A204.1 (cell line): ENCODE results near the gene ODC1.
"Not testable (repeated sequence)": the region's sequence is repeated elsewhere in the genome, so short reads cannot be mapped to it uniquely, and the experiment has no call there.

ENCODE experiments used
- FAIRE-seq: peaks from 2 replicates; lab custom pipeline; 2012; peaks lifted over from hg19 to GRCh38; lab: Jason Lieb, UNC

Gene ODC1

DNA sequence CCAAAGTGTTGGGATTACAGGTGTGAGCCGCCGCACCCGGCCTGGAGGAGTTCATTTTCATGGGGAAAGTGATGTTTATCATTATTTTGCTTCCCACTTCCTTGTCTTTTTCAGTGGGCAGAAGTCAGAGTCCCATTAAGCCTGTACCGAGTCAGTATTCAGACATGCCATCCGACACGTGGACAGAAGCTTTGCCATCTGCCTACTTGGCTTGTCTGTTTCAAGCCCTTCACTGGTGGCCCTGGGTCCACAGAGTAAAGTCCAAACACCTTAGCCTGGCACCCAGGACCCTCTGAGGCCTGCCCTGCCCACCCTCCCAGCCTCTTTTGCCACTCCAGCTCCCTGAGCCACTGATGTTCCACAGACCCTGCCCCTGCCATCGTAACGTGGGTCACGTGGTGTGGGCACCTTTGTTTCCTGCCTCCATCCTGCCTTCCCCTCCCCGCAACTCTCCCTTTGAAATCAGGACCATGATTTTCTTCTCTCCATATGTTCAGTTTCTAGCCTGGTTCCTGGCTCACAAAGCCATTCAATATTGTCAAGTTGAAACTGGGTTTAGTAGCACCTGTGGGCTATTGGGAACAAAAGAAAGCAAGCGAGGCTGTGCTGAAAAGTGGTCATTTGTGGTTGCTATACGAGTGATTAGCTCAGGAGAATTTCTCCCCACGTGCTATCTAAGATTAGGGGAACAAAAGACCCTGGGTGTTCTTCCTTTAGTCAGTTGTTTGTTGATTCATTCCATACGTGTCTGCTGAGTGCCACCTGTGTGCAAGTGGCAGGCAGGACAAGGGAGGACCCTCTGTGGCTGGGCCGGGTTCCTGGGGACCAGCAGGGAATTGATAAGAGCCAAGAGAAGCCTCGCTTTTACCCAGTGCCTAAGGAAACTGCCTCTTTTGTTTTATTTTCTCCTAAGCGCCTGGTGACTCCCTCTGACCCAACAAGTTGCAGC is 5.1 kb upstream of the ODC1 start:
- no peak for FAIRE-seq

GRCh38 chr2:10452312-10452711 is 4.2 kb upstream of the ODC1 start:
- FAIRE-seq = no peak

GRCh38 chr2:10451819-10452218 is 3.7 kb upstream of the ODC1 start:
- no peak for FAIRE-seq

GRCh38 chr2:10449838-10450691 is 1.9 kb upstream of the ODC1 start:
- no peak for FAIRE-seq

- no peak for FAIRE-seq
Observed at GRCh38 chr2:10449486-10449831, 1.3 kb upstream of the ODC1 start.

- no peak for FAIRE-seq
Observed at GRCh38 chr2:10448576-10449485, 704 bp upstream of the ODC1 start.

- no peak for FAIRE-seq
Observed at GRCh38 chr2:10447300-10447894, 730 bp downstream of the ODC1 start.

DNA sequence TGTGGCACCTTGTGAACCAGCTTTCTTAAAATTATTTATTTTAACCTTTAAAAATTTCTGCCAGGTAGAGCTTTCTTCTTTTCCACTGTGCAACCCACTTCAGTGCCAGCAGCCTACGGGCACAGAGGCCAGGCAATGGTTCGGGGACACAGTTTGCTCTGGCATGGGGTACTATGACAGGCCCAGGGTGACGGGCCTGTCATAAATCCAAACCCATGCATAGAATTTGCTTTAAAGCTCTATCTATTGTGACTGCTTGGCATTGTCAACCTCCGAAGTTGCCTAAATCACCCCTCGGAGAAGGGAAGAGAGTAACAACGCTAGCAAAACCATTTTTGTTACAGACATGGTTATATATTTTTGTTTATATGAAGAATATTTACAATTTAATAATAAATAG is 1.5 kb downstream of the ODC1 start:
- FAIRE-seq = no peak

- FAIRE-seq = no peak
Observed at GRCh38 chr2:10444463-10444862, 3.7 kb downstream of the ODC1 start.

- FAIRE-seq = not testable (repeated sequence)
Observed at GRCh38 chr2:10442469-10443126, 5.5 kb downstream of the ODC1 start.

- FAIRE-seq = no peak
Observed at GRCh38 chr2:10441948-10442347, 6.2 kb downstream of the ODC1 start.

- no peak for FAIRE-seq
Observed at GRCh38 chr2:10440736-10441135, 7.4 kb downstream of the ODC1 start.

GRCh38 chr2:10439971-10440370 is 8.2 kb downstream of the ODC1 start:
- no peak for FAIRE-seq

GRCh38 chr2:10439185-10439879 is 8.8 kb downstream of the ODC1 start:
- no peak for FAIRE-seq

- FAIRE-seq = no peak
Observed at GRCh38 chr2:10438688-10439087, 9.4 kb downstream of the ODC1 start.

DNA sequence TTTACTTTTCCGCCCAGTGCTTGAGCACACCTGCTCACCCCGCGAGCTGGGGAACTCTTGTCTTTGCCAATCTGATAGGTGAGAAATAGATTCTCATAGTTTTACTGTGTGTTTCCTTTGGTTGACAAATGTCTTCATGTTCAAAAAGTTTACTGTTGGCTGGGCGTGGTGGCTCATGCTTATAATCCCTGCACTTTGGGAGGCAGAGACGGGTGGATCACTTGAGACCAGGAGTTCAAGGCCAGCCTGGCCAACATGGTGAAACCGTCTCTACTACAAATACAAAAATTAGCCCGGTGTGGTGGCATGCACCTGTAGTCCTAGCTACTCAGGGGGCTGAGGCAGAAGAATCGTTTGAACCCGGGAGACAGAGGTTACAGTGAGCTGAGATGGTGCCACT is 10.3 kb downstream of the ODC1 start:
- no peak for FAIRE-seq

- no peak for FAIRE-seq
Observed at GRCh38 chr2:10436583-10437110, 11.5 kb downstream of the ODC1 start.

DNA sequence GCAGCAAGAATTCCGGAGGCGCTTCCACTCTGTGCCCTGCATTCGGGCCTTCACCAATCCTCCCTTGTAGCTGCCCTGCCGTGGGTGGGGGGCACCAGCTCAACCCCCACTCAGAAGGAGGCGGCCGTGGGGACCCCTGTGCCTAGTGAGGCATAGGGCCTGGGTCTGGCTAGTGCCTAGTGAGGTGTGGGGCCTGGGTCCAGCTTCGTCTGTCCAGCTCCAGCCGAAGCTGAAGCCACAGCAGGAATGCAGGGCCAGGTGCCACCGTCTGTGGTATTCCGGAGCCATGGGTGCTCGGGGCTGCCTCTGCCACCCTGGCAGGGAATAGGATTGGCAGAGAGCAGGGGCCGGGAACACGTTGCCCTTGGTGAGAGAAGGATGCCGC is 12.3 kb downstream of the ODC1 start:
- FAIRE-seq = no peak

- FAIRE-seq = no peak
Observed at GRCh38 chr2:10434886-10435819, 13.0 kb downstream of the ODC1 start.
